MCF 10A (cell line): ENCODE data around the gene WDFY4. TPM values are rescaled to one million over a fixed set of nuclear protein-coding genes. Genes with fewer than 3 reads are reported as not detected.
A peak's percentile ranks its signal among the peaks of the same experiment; 100 is the strongest.

Experiments
- BruUV-seq: library from RNA; stranded (reverse); fragments of 400-500 nt; replicated peaks from 2 replicates; lab custom pipeline; 2021; lab: Mats Ljungman, UMichigan
- CTCF ChIA-PET: fragments of 300-600 bp; sonication (Branson Sonifier 250); formaldehyde crosslinking; extraction: SDS; loops from one replicate; lab custom pipeline; 2021; ENCODE audit warnings: antibody characterized with exemption, inconsistent platforms; lab: Yijun Ruan, JAX
- POLR2A ChIA-PET: fragments of 300-600, 350-650 bp; sonication (Branson Sonifier 250); formaldehyde crosslinking; extraction: SDS; loops from one replicate; lab custom pipeline; 2020; ENCODE audit warnings: antibody characterized with exemption, inconsistent platforms; lab: Yijun Ruan, JAX
- DNase-seq: peaks from one replicate; pipeline ENCODE4 v3.0.0-alpha.2; 2018; ENCODE audit not compliant: unreplicated experiment
- H3K27ac Mint-ChIP-seq: one replicate; pipeline ENCODE4 v1.8.0; 2022; ENCODE audit warnings: mild to moderate bottlenecking, low read depth, mixed read lengths; ENCODE audit not compliant: unreplicated experiment
- H3K27me3 Mint-ChIP-seq: one replicate; pipeline ENCODE4 v1.8.0; 2022; ENCODE audit warnings: mixed read lengths; ENCODE audit not compliant: insufficient read depth, unreplicated experiment
- H3K36me3 Mint-ChIP-seq: one replicate; pipeline ENCODE4 v1.8.0; 2022; ENCODE audit warnings: mild to moderate bottlenecking, moderate library complexity, mixed read lengths; ENCODE audit not compliant: insufficient read depth, unreplicated experiment
- H3K4me1 Mint-ChIP-seq: one replicate; pipeline ENCODE4 v1.8.0; 2022; ENCODE audit warnings: mixed read lengths; ENCODE audit not compliant: insufficient read depth, unreplicated experiment
- H3K4me3 Mint-ChIP-seq: one replicate; pipeline ENCODE4 v1.8.0; 2022; ENCODE audit warnings: mild to moderate bottlenecking, moderate library complexity, mixed read lengths; ENCODE audit not compliant: unreplicated experiment
- H3K9me3 Mint-ChIP-seq: one replicate; pipeline ENCODE4 v1.8.0; 2022; ENCODE audit warnings: mixed read lengths; ENCODE audit not compliant: unreplicated experiment
- CTCF ChIP-seq: fragments of 200-600 bp; IDR thresholded peaks from one replicate; pipeline ENCODE4 v1.8.0; 2022; ENCODE audit warnings: antibody characterized with exemption, mild to moderate bottlenecking; ENCODE audit not compliant: unreplicated experiment
- intact Hi-C: fragments of 100-400 bp; cut with micrococcal nuclease; formaldehyde crosslinking; loops from 2 replicates; pipeline ENCODE4 v1.14.1; 2022
- total RNA-seq: library from RNA; stranded (reverse); gene quantifications from 2 replicates; pipeline ENCODE4 v1.2.3, GENCODE V29; 2022

WDFY4 gene
- total RNA-seq, 1 experiment from 2014 or later, result not detected

GRCh38 chr10:48811917-48812316, 127.2 kb downstream of the WDFY4 start:
- CTCF ChIA-PET, result interaction anchor here (0.6 to 1.0 kb wide), 2 partner anchors 16 to 59 kb away, joined by 3 read pairs; no protein-coding TSS in a partner anchor
- H3K9me3 Mint-ChIP-seq, result no peaks in the 10 kb centered on the region
- POLR2A ChIA-PET, result no interaction called here
- H3K27me3 Mint-ChIP-seq, result no peaks in the 10 kb centered on the region
- H3K36me3 Mint-ChIP-seq, result no peaks in the 10 kb centered on the region
- DNase-seq, result no peak
- no peak overlapping the region for H3K4me3 Mint-ChIP-seq
- no peak overlapping the region for H3K27ac Mint-ChIP-seq
- peaks cover 6% of the 10 kb centered on the region for H3K4me1 Mint-ChIP-seq
- BruUV-seq, result no TSS peak
- intact Hi-C loops, result no loop called here
- no peak for TF ChIP-seq CTCF

GRCh38 chr10:48813291-48813690, 128.6 kb downstream of the WDFY4 start:
- Mint-ChIP-seq H3K9me3 (no peaks in the 10 kb centered on the region), H3K4me1 (peaks cover 6% of the 10 kb centered on the region), H3K27me3 (no peaks in the 10 kb centered on the region), H3K27ac (no peak overlapping the region), H3K36me3 (no peaks in the 10 kb centered on the region), H3K4me3 (no peak overlapping the region)
- TF ChIP-seq CTCF, result no peak
- CTCF ChIA-PET, result no interaction called here
- intact Hi-C loops, result no loop called here
- POLR2A ChIA-PET, result no interaction called here
- no peak for DNase-seq
- BruUV-seq, result no TSS peak

GRCh38 chr10:48813825-48814224, 129.2 kb downstream of the WDFY4 start:
- intact Hi-C loops, result no loop called here
- ChIA-PET CTCF (no interaction called here), POLR2A (no interaction called here)

GRCh38 chr10:48814933-48815332, 130.3 kb downstream of the WDFY4 start:
- BruUV-seq, result no TSS peak
- ChIA-PET POLR2A (interaction anchor here (0.7 kb wide), 1 partner anchor 594 kb away, joined by 4 read pairs; no protein-coding TSS in a partner anchor), CTCF (interaction anchor here (0.7 kb wide), 2 partner anchors 285 to 393 kb away, joined by 3 read pairs; no protein-coding TSS in a partner anchor)
- H3K4me3 Mint-ChIP-seq, result no peak overlapping the region
- H3K9me3 Mint-ChIP-seq, result no peaks in the 10 kb centered on the region
- no peaks in the 10 kb centered on the region for H3K36me3 Mint-ChIP-seq
- peak; percentile 21 for DNase-seq
- peaks cover 6% of the 10 kb centered on the region for H3K4me1 Mint-ChIP-seq
- H3K27me3 Mint-ChIP-seq, result peaks cover 1% of the 10 kb centered on the region
- intact Hi-C loops, result no loop called here
- no peak for TF ChIP-seq CTCF
- H3K27ac Mint-ChIP-seq, result no peak overlapping the region

More at GRCh38 chr10:48813825-48814224, 129.2 kb downstream of the WDFY4 start:
- Mint-ChIP-seq H3K27me3 (no peaks in the 10 kb centered on the region), H3K9me3 (no peaks in the 10 kb centered on the region), H3K4me3 (no peak overlapping the region), H3K27ac (no peak overlapping the region), H3K36me3 (no peaks in the 10 kb centered on the region), H3K4me1 (peaks cover 6% of the 10 kb centered on the region)
- no peak for TF ChIP-seq CTCF
- no TSS peak for BruUV-seq
- no peak for DNase-seq
